HG02623 (cell line): ENCODE results near the gene BAX.
"Not testable (repeated sequence)": the region's sequence is repeated elsewhere in the genome, so short reads cannot be mapped to it uniquely, and the experiment has no call there.

ENCODE experiments used
- ATAC-seq: cut with Tn5 transposase; IDR thresholded peaks from one replicate; pipeline ENCODE4 v1.9.1; 2021; ENCODE audit warnings: moderate library complexity; ENCODE audit not compliant: unreplicated experiment

The BAX gene

GRCh38 chr19:48954595-48955307 is at the start of gene BAX:
BAX (plus strand) TSS chr19:48954875; CDS start chr19:48954929, 54 bp downstream.
- ATAC-seq: peak; percentile 72

GRCh38 chr19:48905664-48906063 is 49.0 kb upstream of the BAX start:
- ATAC-seq: no peak

- ATAC-seq: no peak
These were observed 48.4 kb upstream of the BAX start for GRCh38 chr19:48906324-48906723.

GRCh38 chr19:48907671-48908070 is 47.0 kb upstream of the BAX start:
- ATAC-seq: no peak

GRCh38 chr19:48909424-48910077 is 45.1 kb upstream of the BAX start:
- ATAC-seq: not testable (repeated sequence)

GRCh38 chr19:48910803-48911202 is 43.9 kb upstream of the BAX start:
- ATAC-seq: no peak

GRCh38 chr19:48913114-48913889 is 41.4 kb upstream of the BAX start:
- ATAC-seq: no peak

GRCh38 chr19:48914181-48914580 is 40.5 kb upstream of the BAX start:
- ATAC-seq: no peak

- ATAC-seq: no peak
These were observed 38.9 kb upstream of the BAX start for GRCh38 chr19:48915757-48916156.

GRCh38 chr19:48918071-48918470 is 36.6 kb upstream of the BAX start:
- ATAC-seq: no peak

GRCh38 chr19:48918801-48919247 is 35.9 kb upstream of the BAX start:
- ATAC-seq: no peak

GRCh38 chr19:48919271-48919670 is 35.4 kb upstream of the BAX start:
- not testable (repeated sequence) for ATAC-seq

GRCh38 chr19:48920949-48921348 is 33.7 kb upstream of the BAX start:
- ATAC-seq: no peak

- ATAC-seq: no peak
These were observed 32.8 kb upstream of the BAX start for GRCh38 chr19:48921721-48922500.

- no peak for ATAC-seq
These were observed 31.9 kb upstream of the BAX start for GRCh38 chr19:48922548-48923490.

- ATAC-seq: no peak
These were observed 29.3 kb upstream of the BAX start for GRCh38 chr19:48925240-48925843.

- ATAC-seq: not testable (repeated sequence)
These were observed 28.8 kb upstream of the BAX start for GRCh38 chr19:48925890-48926289.

GRCh38 chr19:48926909-48927308 is 27.8 kb upstream of the BAX start:
- no peak for ATAC-seq

- ATAC-seq: not testable (repeated sequence)
These were observed 27.0 kb upstream of the BAX start for GRCh38 chr19:48927692-48928091.
